CD14-positive monocyte (primary cell): ENCODE measurements around the gene VPS33A. TPM values are rescaled to one million over a fixed set of nuclear protein-coding genes. Genes with fewer than 3 reads are reported as not detected.

Experiments
- DNase-seq, 3 donors: peaks; one replicate each; pipeline ENCODE4 v3.0.0-alpha.2; 2011 to 2022
- H2AFZ ChIP-seq: 2 replicates; pipeline ENCODE4 v1.6.0; 2012; ENCODE audit warnings: mild to moderate bottlenecking, low read depth, low read length, inconsistent platforms; ENCODE audit not compliant: insufficient read depth, poor library complexity, severe bottlenecking
- H3K27ac ChIP-seq, 2 donors: 1 replicate in 1 of 2; 2 replicates in 1 of 2; pipeline ENCODE4 v1.5.1; 2012 to 2013; ENCODE audit warnings: low read length in 2 of 2, control low read depth in 1 of 2, inconsistent platforms in 1 of 2, low read depth in 1 of 2, mild to moderate bottlenecking in 1 of 2
- H3K27me3 ChIP-seq, 2 donors: one replicate each; pipeline versions ENCODE4 v1.6.0 to v1.6.1; 2011 to 2013; ENCODE audit warnings: low read length in 2 of 2; ENCODE audit not compliant: control insufficient read depth in 2 of 2, insufficient read depth in 2 of 2
- H3K36me3 ChIP-seq, 2 donors: replicated peaks in 1 of 2; 1 replicate in 1 of 2; 2 replicates in 1 of 2; pipeline versions ENCODE4 v1.5.1 to v1.6.1; 2012 to 2013; ENCODE audit warnings: low read length in 2 of 2, control low read depth in 1 of 2, inconsistent platforms in 1 of 2, mild to moderate bottlenecking in 1 of 2; ENCODE audit not compliant: insufficient read depth in 2 of 2, control insufficient read depth in 1 of 2
- H3K4me1 ChIP-seq, 2 donors: 1 replicate in 1 of 2; 2 replicates in 1 of 2; pipeline versions ENCODE4 v1.5.1 to v1.6.1; 2012 to 2013; ENCODE audit warnings: low read length in 2 of 2, control low read depth in 1 of 2, inconsistent platforms in 1 of 2, mild to moderate bottlenecking in 1 of 2, moderate library complexity in 1 of 2; ENCODE audit not compliant: insufficient read depth in 2 of 2, control insufficient read depth in 1 of 2
- H3K4me2 ChIP-seq: replicated peaks from 2 replicates; pipeline ENCODE3; 2012; ENCODE audit warnings: low read length, moderate library complexity, mild to moderate bottlenecking; ENCODE audit not compliant: poor library complexity, severe bottlenecking; ENCODE audit errors: extremely low read depth
- H3K4me3 ChIP-seq, 3 experiments: fragments of 200-600 bp in 1 of 3; sonication (generic) in 1 of 3; replicated peaks in 1 of 3; 1 replicate in 2 of 3; 2 replicates in 1 of 3; pipeline ENCODE4 v1.5.1; 2011 to 2013; ENCODE audit warnings: low read length in 3 of 3, mild to moderate bottlenecking in 3 of 3, control low read depth in 2 of 3, low read depth in 2 of 3, inconsistent platforms in 1 of 3, moderate library complexity in 1 of 3
- H3K79me2 ChIP-seq: 2 replicates; pipeline ENCODE4 v1.6.0; 2012; ENCODE audit warnings: mild to moderate bottlenecking, control low read depth, inconsistent platforms, low read length, moderate library complexity; ENCODE audit not compliant: insufficient read depth
- H3K9ac ChIP-seq: 2 replicates; pipeline ENCODE4 v1.6.0; 2017; ENCODE audit warnings: low read length, mild to moderate bottlenecking; ENCODE audit not compliant: insufficient read depth, poor library complexity, severe bottlenecking
- H3K9me3 ChIP-seq, 2 donors: replicated peaks in 1 of 2; 1 replicate in 1 of 2; 2 replicates in 1 of 2; pipeline versions ENCODE4 v1.5.1 to v1.6.1; 2012 to 2013; ENCODE audit warnings: low read length in 2 of 2, control low read depth in 1 of 2; ENCODE audit not compliant: control insufficient read depth in 1 of 2, insufficient read depth in 1 of 2
- H4K20me1 ChIP-seq: 2 replicates; pipeline ENCODE4 v1.6.0; 2012; ENCODE audit warnings: mild to moderate bottlenecking, low read length, control low read depth, moderate library complexity; ENCODE audit not compliant: insufficient read depth
- H3K27ac Mint-ChIP-seq, 7 donors: one replicate each; pipeline ENCODE4 v1.8.0; 2020; ENCODE audit warnings: mild to moderate bottlenecking in 7 of 7, mixed read lengths in 7 of 7, moderate library complexity in 6 of 7, inconsistent platforms in 2 of 7
- H3K27me3 Mint-ChIP-seq, 3 donors: one replicate each; pipeline ENCODE4 v1.8.0; 2021 to 2022; ENCODE audit warnings: low read depth in 3 of 3, mild to moderate bottlenecking in 3 of 3, mixed read lengths in 3 of 3, moderate library complexity in 3 of 3, inconsistent platforms in 1 of 3
- H3K36me3 Mint-ChIP-seq, 2 donors: one replicate each; pipeline ENCODE4 v1.8.0; 2020; ENCODE audit warnings: mixed read lengths in 2 of 2, inconsistent platforms in 1 of 2, mild to moderate bottlenecking in 1 of 2
- H3K4me1 Mint-ChIP-seq: one replicate; pipeline ENCODE4 v1.8.0; 2020; ENCODE audit warnings: mild to moderate bottlenecking, mixed read lengths
- H3K4me3 Mint-ChIP-seq, 2 donors: one replicate each; pipeline ENCODE4 v1.8.0; 2020; ENCODE audit warnings: mild to moderate bottlenecking in 2 of 2, mixed read lengths in 2 of 2, moderate library complexity in 1 of 2
- H3K9me3 Mint-ChIP-seq, 7 donors: one replicate each; pipeline ENCODE4 v1.8.0; 2020 to 2022; ENCODE audit warnings: mixed read lengths in 7 of 7, mild to moderate bottlenecking in 6 of 7, moderate library complexity in 6 of 7, inconsistent platforms in 2 of 7
- CTCF ChIP-seq: fragments of 200-600 bp; IDR thresholded peaks from one replicate; pipeline ENCODE4 v1.8.0; 2022; ENCODE audit warnings: antibody characterized with exemption, mild to moderate bottlenecking
- WGBS: methylation state at CpG from one replicate; pipeline ENCODE4 v1.1.5; 2013; ENCODE audit warnings: missing lambda C conversion rate; ENCODE audit not compliant: insufficient coverage; 5-methylcytosine and 5-hydroxymethylcytosine counted together
- intact Hi-C, 2 donors: fragments of 100-400 bp; cut with micrococcal nuclease; formaldehyde crosslinking; loops; one replicate each; pipeline versions ENCODE4 v1.15.0 to v1.15.1; 2023
- polyA plus RNA-seq, 3 donors: library from polyadenylated mRNA; depleted of rRNA in 1 of 3; unstranded in 2 of 3; stranded (reverse) in 1 of 3; fragments of 300-500 nt in 2 of 3; fragments of >200 nt in 1 of 3; fragmentation: Illumina TruSeq in 2 of 3; gene quantifications; 1 replicate in 2 of 3; 2 replicates in 1 of 3; pipeline ENCODE4 v1.2.3, GENCODE V29; 2012 to 2021

Gene VPS33A
- polyA plus RNA-seq, 3 donors: 15.3 to 33.1 (median 32.9) TPM

GRCh38 chr12:122190842-122191668 lies 75.2 kb downstream of the VPS33A start:
- Histone ChIP-seq H3K79me2 (no peaks in the 10 kb centered on the region), H3K27ac (no peak overlapping the region), H2AFZ (no peak overlapping the region), H3K4me1 (no peaks in the 10 kb centered on the region), H3K4me2 (no peak overlapping the region), H3K9me3 (no peaks in the 10 kb centered on the region), H3K36me3 (no peaks in the 10 kb centered on the region), H3K9ac (no peak overlapping the region), H4K20me1 (no peaks in the 10 kb centered on the region), H3K27me3 (no peaks in the 10 kb centered on the region), H3K4me3 (no peak overlapping the region)
- peak in 2 of 3 donors; percentile 34 to 35 for DNase-seq
- H3K27ac Mint-ChIP-seq: no peak overlapping the region
- peaks cover 0 to 5% (median 1%) of the 10 kb centered on the region in 7 donors for H3K9me3 Mint-ChIP-seq
- no peaks in the 10 kb centered on the region for H3K4me1 Mint-ChIP-seq
- H3K27me3 Mint-ChIP-seq: peaks cover 0 to 7% (median 4%) of the 10 kb centered on the region in 3 donors
- intact Hi-C loops: no loop called here
- no peaks in the 10 kb centered on the region for H3K36me3 Mint-ChIP-seq
- 100% methylated on average over 2 of the region's 18 CpGs for WGBS
- no peak overlapping the region for H3K4me3 Mint-ChIP-seq
- peak; percentile 74 for TF ChIP-seq CTCF

GRCh38 chr12:122189626-122190475 lies 76.4 kb downstream of the VPS33A start:
- intact Hi-C loops: no loop called here
- peak overlapping the region in 1 of 7 donors; percentile 36 for H3K27ac Mint-ChIP-seq

More at GRCh38 chr12:122189626-122190475, 76.4 kb downstream of the VPS33A start:
- Histone ChIP-seq H4K20me1 (no peaks in the 10 kb centered on the region), H3K9me3 (no peaks in the 10 kb centered on the region), H3K27ac (no peak overlapping the region), H3K9ac (no peak overlapping the region), H3K4me2 (no peak overlapping the region), H3K79me2 (no peaks in the 10 kb centered on the region), H3K36me3 (no peaks in the 10 kb centered on the region), H3K4me1 (peaks cover 0 to under 1% of the 10 kb centered on the region in 2 donors), H2AFZ (no peak overlapping the region), H3K27me3 (no peaks in the 10 kb centered on the region), H3K4me3 (no peak overlapping the region)
- DNase-seq: no peak
- Mint-ChIP-seq H3K4me1 (peaks cover 8% of the 10 kb centered on the region), H3K27me3 (peaks cover 1 to 7% (median 2%) of the 10 kb centered on the region in 3 donors), H3K9me3 (peaks cover 0 to 2% (median 0%) of the 10 kb centered on the region in 7 donors), H3K36me3 (no peaks in the 10 kb centered on the region), H3K4me3 (no peak overlapping the region)
- WGBS: 95% methylated on average over 29 of the region's 34 CpGs
- no peak for TF ChIP-seq CTCF
